ENCODE results near the gene ACTR1A. TPM values are rescaled to one million over a fixed set of nuclear protein-coding genes. Genes with fewer than 3 reads are reported as not detected.
A peak's percentile ranks its signal among the peaks of the same experiment; 100 is the strongest.

ACTR1A gene
- total RNA-seq, 1 donor from 2014 or later: 75.2 TPM

- DNase-seq: no peak
Observed at GRCh38 chr10:102453502-102453901, 49.0 kb downstream of the ACTR1A start.

GRCh38 chr10:102452672-102453340, 49.7 kb downstream of the ACTR1A start:
- no peak for DNase-seq

GRCh38 chr10:102451105-102451969, 51.2 kb downstream of the ACTR1A start, which contains the start of gene C10orf95:
C10orf95 (minus strand) TSS chr10:102451543; CDS start chr10:102451093, 450 bp downstream.
- DNase-seq: no peak

- peak; percentile 90 for DNase-seq
Observed at GRCh38 chr10:102450374-102451104, 52.0 kb downstream of the ACTR1A start.

- no peak for DNase-seq
Observed at GRCh38 chr10:102450124-102450373, 52.5 kb downstream of the ACTR1A start.

GRCh38 chr10:102449321-102450123, 53.0 kb downstream of the ACTR1A start:
- peak; percentile 69 for DNase-seq

GRCh38 chr10:102444851-102445250, 57.7 kb downstream of the ACTR1A start:
- no peak for DNase-seq

GRCh38 chr10:102438374-102438773, 64.1 kb downstream of the ACTR1A start:
- no peak for DNase-seq

- DNase-seq: no peak
Observed at GRCh38 chr10:102437515-102437914, 65.0 kb downstream of the ACTR1A start.

- no peak for DNase-seq
Observed at GRCh38 chr10:102436312-102436711, 66.2 kb downstream of the ACTR1A start.

- DNase-seq: peak; percentile 26
Observed at GRCh38 chr10:102435529-102436233, 66.8 kb downstream of the ACTR1A start.

- DNase-seq: no peak
Observed at GRCh38 chr10:102435133-102435497, 67.4 kb downstream of the ACTR1A start.

GRCh38 chr10:102434394-102435132, 67.9 kb downstream of the ACTR1A start:
- DNase-seq: no peak

- no peak for DNase-seq
Observed at GRCh38 chr10:102433619-102434046, 68.9 kb downstream of the ACTR1A start.

GRCh38 chr10:102432162-102432950, 70.2 kb downstream of the ACTR1A start, which contains the start of gene CUEDC2:
CUEDC2 (minus strand) TSS chr10:102432574; CDS start chr10:102425188, 7,386 bp downstream.
- peak; percentile 99 for DNase-seq

- no peak for DNase-seq
Observed at GRCh38 chr10:102431452-102432124, 70.9 kb downstream of the ACTR1A start.

- no peak for DNase-seq
Observed at GRCh38 chr10:102429468-102429867, 73.0 kb downstream of the ACTR1A start.
